ENCODE results near the gene FUT6. TPM values are rescaled to one million over a fixed set of nuclear protein-coding genes. Genes with fewer than 3 reads are reported as not detected.

Gene FUT6
- total RNA-seq, 1 donor from 2014 or later: 1.1 TPM

- Histone ChIP-seq H3K9me3 (no peaks in the 10 kb centered on the region), H3K27me3 (ENCODE audit: low read depth) (peaks cover 60% of the 10 kb centered on the region)
- no peak for TF ChIP-seq CTCF (IDR thresholded peaks at IDR 0.05)
Observed at GRCh38 chr19:5803441-5803751, 36.1 kb downstream of the FUT6 start.

GRCh38 chr19:5801796-5802619, 37.5 kb downstream of the FUT6 start:
- ATAC-seq (no peak), DNase-seq (no peak)
- Histone ChIP-seq H3K36me3 (no peaks in the 10 kb centered on the region), H3K4me3 (no peak overlapping the region), H3K27me3 (ENCODE audit: low read depth) (peaks cover 60% of the 10 kb centered on the region), H3K27ac (no peak overlapping the region), H3K9me3 (no peaks in the 10 kb centered on the region), H3K4me1 (peaks cover 15% of the 10 kb centered on the region)
- intact Hi-C loops (cut with DNase I): no loop called here
- no peak for TF ChIP-seq CTCF (IDR thresholded peaks at IDR 0.05)

More at GRCh38 chr19:5803441-5803751, 36.1 kb downstream of the FUT6 start:
- H3K27ac ChIP-seq: no peak overlapping the region
- peaks cover 15% of the 10 kb centered on the region for H3K4me1 ChIP-seq
- ATAC-seq (no peak), DNase-seq (no peak)
- intact Hi-C loops (cut with DNase I): no loop called here
- no peaks in the 10 kb centered on the region for H3K36me3 ChIP-seq
- peak overlapping the region; percentile 36 for H3K4me3 ChIP-seq

GRCh38 chr19:5800361-5801270, 38.9 kb downstream of the FUT6 start:
- DNase-seq (no peak), ATAC-seq (no peak)
- Histone ChIP-seq H3K9me3 (no peaks in the 10 kb centered on the region), H3K36me3 (no peaks in the 10 kb centered on the region), H3K27ac (no peak overlapping the region), H3K4me3 (no peak overlapping the region), H3K27me3 (ENCODE audit: low read depth) (peaks cover 53% of the 10 kb centered on the region), H3K4me1 (peaks cover 15% of the 10 kb centered on the region)
- intact Hi-C loops (cut with DNase I): no loop called here
- no peak for TF ChIP-seq CTCF (IDR thresholded peaks at IDR 0.05)

GRCh38 chr19:5799247-5800241, 40.0 kb downstream of the FUT6 start:
- Histone ChIP-seq H3K27ac (no peak overlapping the region), H3K27me3 (ENCODE audit: low read depth) (peaks cover 49% of the 10 kb centered on the region), H3K4me3 (no peak overlapping the region), H3K9me3 (no peaks in the 10 kb centered on the region), H3K36me3 (no peaks in the 10 kb centered on the region), H3K4me1 (peaks cover 14% of the 10 kb centered on the region)
- intact Hi-C loops (cut with DNase I): no loop called here
- DNase-seq (no peak), ATAC-seq (no peak)
- TF ChIP-seq CTCF (IDR thresholded peaks at IDR 0.05): no peak

- peaks cover 2% of the 10 kb centered on the region for H3K4me1 ChIP-seq
- H3K36me3 ChIP-seq: no peaks in the 10 kb centered on the region
- DNase-seq (no peak), ATAC-seq (no peak)
- H3K27ac ChIP-seq: no peak overlapping the region
- H3K27me3 ChIP-seq (ENCODE audit: low read depth): peaks cover 36% of the 10 kb centered on the region
- TF ChIP-seq CTCF (IDR thresholded peaks at IDR 0.05): no peak
- no peaks in the 10 kb centered on the region for H3K9me3 ChIP-seq
- intact Hi-C loops (cut with DNase I): no loop called here
- no peak overlapping the region for H3K4me3 ChIP-seq
Observed at GRCh38 chr19:5798244-5798643, 41.3 kb downstream of the FUT6 start.

Measured in lower lobe of right lung (tissue), 2 donors.